ENCODE data around the gene GPR137.
"Not testable (repeated sequence)": the region's sequence is repeated elsewhere in the genome, so short reads cannot be mapped to it uniquely, and the experiment has no call there.

DNA sequence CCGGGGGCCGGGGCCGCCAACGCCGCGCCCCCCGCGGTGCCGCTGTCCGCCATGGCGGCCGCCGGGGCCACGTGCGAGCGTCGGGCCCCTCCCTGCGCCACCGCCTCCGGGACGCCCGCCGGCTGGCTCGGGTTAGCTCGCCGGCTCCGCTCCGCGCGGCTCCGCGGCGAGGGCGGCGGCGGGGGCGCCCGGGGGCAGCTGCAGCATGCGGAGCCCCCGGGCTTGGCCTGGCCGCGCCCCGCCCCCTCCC is 39.1 kb upstream of the GPR137 start:
- TF ChIP-seq POLR2A (IDR thresholded peaks at IDR 0.05), result not testable (repeated sequence)
- TF ChIP-seq, protein P1, sequence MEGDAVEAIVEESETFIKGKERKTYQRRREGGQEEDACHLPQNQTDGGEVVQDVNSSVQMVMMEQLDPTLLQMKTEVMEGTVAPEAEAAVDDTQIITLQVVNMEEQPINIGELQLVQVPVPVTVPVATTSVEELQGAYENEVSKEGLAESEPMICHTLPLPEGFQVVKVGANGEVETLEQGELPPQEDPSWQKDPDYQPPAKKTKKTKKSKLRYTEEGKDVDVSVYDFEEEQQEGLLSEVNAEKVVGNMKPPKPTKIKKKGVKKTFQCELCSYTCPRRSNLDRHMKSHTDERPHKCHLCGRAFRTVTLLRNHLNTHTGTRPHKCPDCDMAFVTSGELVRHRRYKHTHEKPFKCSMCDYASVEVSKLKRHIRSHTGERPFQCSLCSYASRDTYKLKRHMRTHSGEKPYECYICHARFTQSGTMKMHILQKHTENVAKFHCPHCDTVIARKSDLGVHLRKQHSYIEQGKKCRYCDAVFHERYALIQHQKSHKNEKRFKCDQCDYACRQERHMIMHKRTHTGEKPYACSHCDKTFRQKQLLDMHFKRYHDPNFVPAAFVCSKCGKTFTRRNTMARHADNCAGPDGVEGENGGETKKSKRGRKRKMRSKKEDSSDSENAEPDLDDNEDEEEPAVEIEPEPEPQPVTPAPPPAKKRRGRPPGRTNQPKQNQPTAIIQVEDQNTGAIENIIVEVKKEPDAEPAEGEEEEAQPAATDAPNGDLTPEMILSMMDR (IDR thresholded peaks at IDR 0.05), result not testable (repeated sequence)

All from transverse colon (tissue), 3 donors.